ENCODE measurements around the gene SLC6A11.

DNA sequence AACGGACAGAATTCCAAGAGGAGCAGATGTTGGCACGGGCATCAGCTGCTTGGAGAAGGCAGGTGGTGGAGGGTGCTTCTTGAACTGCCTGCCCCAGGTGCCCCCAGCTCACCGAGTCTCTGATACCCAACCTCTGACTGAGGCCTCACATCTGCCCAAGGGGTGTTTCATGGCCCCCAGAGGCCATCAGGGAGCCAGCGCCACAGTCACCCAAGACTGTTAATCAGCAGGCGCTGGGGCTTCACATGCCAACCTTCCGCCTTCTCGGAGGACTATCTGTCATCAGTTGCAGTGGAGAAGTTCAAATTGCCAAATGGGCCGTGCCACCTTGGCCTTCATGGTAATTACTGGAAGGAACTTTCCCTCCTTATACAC, 114.6 kb downstream of the SLC6A11 start:
- TF ChIP-seq, protein P1, sequence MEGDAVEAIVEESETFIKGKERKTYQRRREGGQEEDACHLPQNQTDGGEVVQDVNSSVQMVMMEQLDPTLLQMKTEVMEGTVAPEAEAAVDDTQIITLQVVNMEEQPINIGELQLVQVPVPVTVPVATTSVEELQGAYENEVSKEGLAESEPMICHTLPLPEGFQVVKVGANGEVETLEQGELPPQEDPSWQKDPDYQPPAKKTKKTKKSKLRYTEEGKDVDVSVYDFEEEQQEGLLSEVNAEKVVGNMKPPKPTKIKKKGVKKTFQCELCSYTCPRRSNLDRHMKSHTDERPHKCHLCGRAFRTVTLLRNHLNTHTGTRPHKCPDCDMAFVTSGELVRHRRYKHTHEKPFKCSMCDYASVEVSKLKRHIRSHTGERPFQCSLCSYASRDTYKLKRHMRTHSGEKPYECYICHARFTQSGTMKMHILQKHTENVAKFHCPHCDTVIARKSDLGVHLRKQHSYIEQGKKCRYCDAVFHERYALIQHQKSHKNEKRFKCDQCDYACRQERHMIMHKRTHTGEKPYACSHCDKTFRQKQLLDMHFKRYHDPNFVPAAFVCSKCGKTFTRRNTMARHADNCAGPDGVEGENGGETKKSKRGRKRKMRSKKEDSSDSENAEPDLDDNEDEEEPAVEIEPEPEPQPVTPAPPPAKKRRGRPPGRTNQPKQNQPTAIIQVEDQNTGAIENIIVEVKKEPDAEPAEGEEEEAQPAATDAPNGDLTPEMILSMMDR (IDR thresholded peaks at IDR 0.05; ENCODE audit: low read length), result no peak
- no peak for TF ChIP-seq EZH2 (IDR thresholded peaks at IDR 0.05; ENCODE audit: borderline replicate concordance, low read length)
